IPS-NIHi11 (cell line): ENCODE results near the gene CCSER1.
"Not testable (repeated sequence)": the region's sequence is repeated elsewhere in the genome, so short reads cannot be mapped to it uniquely, and the experiment has no call there.

ENCODE experiments used
- DNase-seq: peaks from one replicate; pipeline ENCODE4 v3.0.0; 2012; ENCODE audit warnings: mixed read lengths, low spot score

The CCSER1 gene

GRCh38 chr4:91373546-91373945 is 1246.4 kb downstream of the CCSER1 start:
- no peak for DNase-seq

GRCh38 chr4:91405431-91405830 is 1278.2 kb downstream of the CCSER1 start:
- not testable (repeated sequence) for DNase-seq

GRCh38 chr4:91422011-91422410 is 1294.8 kb downstream of the CCSER1 start:
- DNase-seq: no peak

DNA sequence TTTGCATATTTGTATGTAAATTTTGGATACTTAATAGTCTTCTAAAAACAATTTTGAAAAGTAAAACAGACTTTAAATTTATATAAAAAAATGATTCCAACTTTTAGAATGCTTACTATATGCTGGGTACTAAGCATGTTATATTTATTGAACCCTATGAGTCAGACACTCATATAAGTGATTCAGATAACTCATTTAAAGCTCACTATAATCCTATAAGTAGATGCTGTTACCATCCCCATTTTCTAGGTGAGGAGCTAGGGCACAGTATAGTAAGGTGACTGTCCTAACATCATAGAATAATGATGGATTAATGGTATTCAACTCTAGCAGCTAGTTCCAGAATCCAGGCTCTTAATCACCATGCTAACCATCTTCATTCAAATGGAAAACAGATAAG is 1299.5 kb downstream of the CCSER1 start:
- DNase-seq: no peak

DNA sequence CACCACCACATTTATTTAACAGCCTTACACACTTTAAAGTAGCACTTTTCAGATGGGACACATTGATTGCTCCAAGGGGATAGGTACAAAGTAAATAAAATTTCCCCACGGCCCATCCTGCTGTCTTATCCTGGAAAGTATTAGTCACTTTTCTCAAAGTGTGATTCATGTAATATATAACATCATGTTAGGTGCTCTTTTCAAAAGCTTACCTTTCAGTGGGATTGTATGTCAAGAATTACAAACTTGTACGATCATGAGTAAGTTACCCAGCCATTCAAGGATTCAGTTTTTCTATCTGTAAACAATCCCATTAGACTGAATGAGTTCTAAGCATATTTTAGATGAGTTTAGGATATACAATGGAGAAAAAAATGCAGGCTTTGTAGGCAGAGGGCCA is 1300.0 kb downstream of the CCSER1 start:
- no peak for DNase-seq

DNA sequence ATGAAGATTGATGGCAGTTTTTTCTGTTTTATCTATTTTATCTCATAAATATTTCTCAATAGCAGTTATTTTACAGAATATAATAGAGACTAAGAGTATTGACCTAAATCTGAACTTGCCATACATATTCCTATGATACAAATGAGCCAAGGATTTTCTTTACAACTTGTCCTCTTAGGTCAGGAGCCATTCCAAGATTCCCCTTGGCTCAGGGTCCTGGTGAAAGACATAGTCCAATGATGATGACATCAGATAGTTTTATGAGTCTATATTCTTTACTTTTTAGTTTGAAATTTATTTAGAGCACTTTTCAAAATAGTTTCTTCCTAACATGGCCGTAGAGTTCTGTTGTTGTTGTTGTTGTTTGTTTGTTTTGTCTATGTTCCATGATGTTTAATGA is 1307.4 kb downstream of the CCSER1 start:
- no peak for DNase-seq

DNA sequence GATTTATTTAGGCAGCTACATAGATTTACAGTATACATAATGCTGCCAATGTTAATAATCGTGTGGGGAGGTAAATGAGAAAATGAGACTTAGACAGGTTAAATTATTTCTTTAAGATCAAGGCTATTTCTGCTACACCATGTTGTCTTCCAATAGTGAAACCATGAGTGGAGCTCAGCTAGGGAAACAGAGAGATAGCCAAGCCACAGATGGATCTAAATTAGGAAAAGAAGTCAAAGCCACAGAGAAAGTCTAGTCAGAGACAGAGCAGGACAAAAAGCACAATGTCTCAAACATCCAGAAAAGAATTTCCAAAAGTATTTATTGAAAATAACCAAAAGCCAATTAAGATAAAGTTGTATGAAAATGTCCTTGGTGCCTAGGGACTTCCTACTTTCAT is 1309.4 kb downstream of the CCSER1 start:
- DNase-seq: no peak

- no peak for DNase-seq
These were observed 1320.0 kb downstream of the CCSER1 start for GRCh38 chr4:91447168-91447567.

- no peak for DNase-seq
These were observed 1321.6 kb downstream of the CCSER1 start for GRCh38 chr4:91448668-91449330.

DNA sequence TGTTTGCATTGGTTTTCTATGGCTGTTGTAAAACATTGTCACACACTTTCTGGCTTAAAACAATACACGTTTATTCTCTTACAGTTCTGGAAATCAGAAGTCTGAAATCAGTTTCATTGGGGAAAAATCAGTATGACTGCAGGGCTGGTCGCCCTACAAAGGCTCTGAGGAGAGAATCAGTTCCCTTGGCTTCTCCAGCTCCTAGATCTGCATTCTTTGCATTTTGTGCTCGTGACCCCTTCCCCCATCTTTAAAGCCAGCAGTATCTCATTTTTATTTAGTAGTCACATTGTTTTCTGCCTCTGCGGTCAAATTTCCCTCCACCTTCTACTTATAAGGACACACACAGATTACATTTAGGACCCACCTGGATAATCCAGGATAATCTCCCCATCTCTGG is 1326.9 kb downstream of the CCSER1 start:
- DNase-seq: no peak

DNA sequence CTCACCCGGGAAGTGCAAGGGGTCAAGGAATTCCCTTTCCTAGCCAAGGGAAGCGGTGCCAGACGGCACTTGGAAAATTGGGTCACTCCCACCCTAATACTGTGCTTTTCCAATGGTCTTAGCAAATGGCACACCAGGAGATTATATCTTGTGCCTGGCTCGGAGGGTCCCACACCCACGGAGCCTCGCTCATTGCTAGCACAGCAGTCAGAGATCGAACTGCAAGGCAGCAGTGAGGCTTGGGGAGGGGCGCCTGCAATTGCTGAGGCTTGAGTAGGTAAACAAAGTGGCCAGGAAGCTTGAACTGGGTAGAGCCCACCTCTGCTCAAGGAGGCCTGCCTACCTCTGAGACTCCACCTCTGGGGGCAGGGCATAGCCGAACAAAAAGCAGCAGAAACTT is 1335.4 kb downstream of the CCSER1 start:
- DNase-seq: not testable (repeated sequence)

GRCh38 chr4:91470671-91471070 is 1343.5 kb downstream of the CCSER1 start:
- DNase-seq: no peak

- no peak for DNase-seq
These were observed 1344.1 kb downstream of the CCSER1 start for GRCh38 chr4:91471280-91471679.

GRCh38 chr4:91472046-91472445 is 1344.9 kb downstream of the CCSER1 start:
- DNase-seq: no peak

GRCh38 chr4:91485415-91485814 is 1358.2 kb downstream of the CCSER1 start:
- no peak for DNase-seq

- no peak for DNase-seq
These were observed 1361.8 kb downstream of the CCSER1 start for GRCh38 chr4:91488946-91489345.

DNA sequence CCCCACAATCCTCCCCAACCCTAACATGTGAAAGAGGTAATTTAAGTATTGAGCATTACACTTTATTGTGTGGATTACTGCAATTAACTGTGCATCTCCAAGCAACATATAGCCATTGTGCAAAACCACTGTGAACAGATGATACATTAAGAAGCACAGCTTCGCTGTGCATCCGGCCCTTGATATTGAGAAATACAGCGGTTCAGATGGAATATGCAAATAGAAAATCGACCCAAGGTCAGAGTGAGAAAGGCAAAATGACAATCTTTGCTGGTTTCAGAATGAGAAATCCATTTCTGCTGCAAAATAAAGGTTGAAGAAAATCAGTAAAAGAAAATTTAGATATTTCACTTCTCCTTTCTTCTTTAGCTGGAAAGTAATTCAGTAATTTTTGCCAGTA is 1370.7 kb downstream of the CCSER1 start:
- no peak for DNase-seq

GRCh38 chr4:91502365-91502764 is 1375.2 kb downstream of the CCSER1 start:
- peak; percentile 33 for DNase-seq

DNA sequence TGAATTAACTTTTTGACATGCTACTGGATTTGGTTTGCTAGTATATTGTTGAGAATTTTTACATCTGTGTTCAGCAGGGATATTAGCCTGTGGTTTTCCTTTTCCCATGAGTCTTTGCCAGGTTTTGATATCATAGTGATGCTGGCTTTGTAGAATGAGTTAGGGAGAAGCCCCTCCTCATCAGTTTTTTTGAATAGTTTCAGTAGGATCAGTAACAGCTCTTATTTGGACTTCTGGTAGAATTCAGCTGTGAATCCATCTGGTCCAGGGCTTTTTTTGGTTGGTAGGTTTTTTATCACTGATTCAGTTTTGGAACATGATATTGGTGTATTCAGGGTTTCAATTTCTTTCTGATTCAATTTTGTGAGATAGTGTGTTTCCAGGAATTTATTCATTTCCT is 1386.1 kb downstream of the CCSER1 start:
- no peak for DNase-seq

DNA sequence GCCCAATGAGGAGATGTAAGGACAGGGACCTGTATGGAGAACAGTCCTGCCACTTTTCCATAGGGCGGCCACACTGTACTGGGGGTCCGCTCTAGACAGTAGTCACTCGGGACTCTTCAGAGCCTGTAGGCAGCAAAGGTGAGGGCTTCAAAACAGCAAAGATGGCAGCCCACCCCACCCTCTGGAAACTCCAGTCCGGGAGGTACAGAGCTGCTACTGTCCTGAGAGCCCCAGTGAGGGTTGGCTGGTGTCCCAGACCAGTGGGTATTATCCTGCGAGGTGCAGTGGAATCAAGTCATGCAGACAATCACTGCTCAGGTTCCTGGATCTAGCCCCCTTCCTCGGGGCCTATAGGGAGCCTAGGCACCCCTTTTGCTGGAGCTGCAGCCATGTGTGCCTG is 1392.0 kb downstream of the CCSER1 start:
- DNase-seq: no peak

- no peak for DNase-seq
These were observed 1398.4 kb downstream of the CCSER1 start for GRCh38 chr4:91525621-91526020.

DNA sequence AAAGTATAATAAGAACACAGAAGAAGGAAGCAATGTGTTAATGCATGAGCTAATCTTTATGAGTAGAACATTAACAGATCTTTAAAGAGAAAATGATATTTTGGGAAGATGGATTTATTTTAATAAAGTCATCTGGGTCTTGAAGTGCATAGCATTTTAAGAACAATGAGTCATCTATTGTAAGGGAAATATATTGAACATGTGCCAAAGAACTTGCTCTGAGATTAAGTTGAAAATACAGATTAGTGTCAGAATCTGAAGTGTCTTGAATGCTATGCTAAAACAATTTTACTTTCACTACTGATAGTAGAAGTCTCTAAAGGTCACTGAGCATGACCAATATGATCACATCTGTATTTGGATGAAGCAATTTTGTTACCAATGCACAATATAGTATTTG is 1399.9 kb downstream of the CCSER1 start:
- DNase-seq: no peak

- DNase-seq: peak; percentile 5
These were observed 1440.4 kb downstream of the CCSER1 start for GRCh38 chr4:91567594-91567993.

DNA sequence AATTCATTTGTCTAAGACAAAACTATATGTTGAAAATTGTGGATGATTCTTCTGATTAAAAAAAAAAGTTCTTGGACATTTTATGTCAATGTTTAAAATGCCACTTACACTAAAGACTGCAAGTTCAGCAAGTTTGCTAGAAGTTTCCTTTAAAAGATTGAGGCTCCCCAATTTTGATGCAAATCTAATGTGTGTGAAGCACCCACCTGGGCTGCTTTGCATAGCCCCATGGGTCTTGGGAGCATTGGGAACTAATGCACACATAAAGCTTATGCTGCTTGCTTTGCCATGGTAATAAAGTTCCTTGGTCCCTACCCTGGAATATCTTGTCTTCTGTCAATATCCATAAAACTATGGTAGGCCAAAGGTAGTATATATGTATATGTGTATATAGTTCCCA is 1450.7 kb downstream of the CCSER1 start:
- peak; percentile 22 for DNase-seq

GRCh38 chr4:91590260-91590659 is 1463.1 kb downstream of the CCSER1 start:
- no peak for DNase-seq
